DND-41 (cell line): ENCODE data around the gene APOL6.

Experiments
- CTCF ChIP-seq: IDR thresholded peaks from 2 replicates; pipeline ENCODE4 v1.5.1; 2012; ENCODE audit warnings: borderline replicate concordance, low read length, moderate library complexity, mild to moderate bottlenecking; ENCODE audit not compliant: poor library complexity, severe bottlenecking; ENCODE audit errors: extremely low read depth
- EZH2 ChIP-seq: IDR thresholded peaks from 3 replicates; pipeline ENCODE4 v1.6.1; 2012; ENCODE audit warnings: borderline replicate concordance, low read depth, mild to moderate bottlenecking, moderate library complexity, low read length, inconsistent platforms; ENCODE audit not compliant: severe bottlenecking

GRCh38 chr22:35684270-35684700 is 36.0 kb downstream of the APOL6 start:
- TF ChIP-seq CTCF (no peak), EZH2 (no peak)
